Ishikawa (cell line): ENCODE measurements around the gene GRB7.

ENCODE experiments used
- CEBPB ChIP-seq: IDR thresholded peaks from 2 replicates; pipeline ENCODE4 v1.6.1; 2012
- RAD21 ChIP-seq: IDR thresholded peaks from 2 replicates; pipeline ENCODE4 v1.6.1; 2012; ENCODE audit warnings: low read depth
- TAF1 ChIP-seq: IDR thresholded peaks from 2 replicates; pipeline ENCODE4 v1.6.1; 2012; ENCODE audit warnings: low read depth, mild to moderate bottlenecking
- TEAD4 ChIP-seq: IDR thresholded peaks from 2 replicates; pipeline ENCODE4 v1.6.1; 2012

DNA sequence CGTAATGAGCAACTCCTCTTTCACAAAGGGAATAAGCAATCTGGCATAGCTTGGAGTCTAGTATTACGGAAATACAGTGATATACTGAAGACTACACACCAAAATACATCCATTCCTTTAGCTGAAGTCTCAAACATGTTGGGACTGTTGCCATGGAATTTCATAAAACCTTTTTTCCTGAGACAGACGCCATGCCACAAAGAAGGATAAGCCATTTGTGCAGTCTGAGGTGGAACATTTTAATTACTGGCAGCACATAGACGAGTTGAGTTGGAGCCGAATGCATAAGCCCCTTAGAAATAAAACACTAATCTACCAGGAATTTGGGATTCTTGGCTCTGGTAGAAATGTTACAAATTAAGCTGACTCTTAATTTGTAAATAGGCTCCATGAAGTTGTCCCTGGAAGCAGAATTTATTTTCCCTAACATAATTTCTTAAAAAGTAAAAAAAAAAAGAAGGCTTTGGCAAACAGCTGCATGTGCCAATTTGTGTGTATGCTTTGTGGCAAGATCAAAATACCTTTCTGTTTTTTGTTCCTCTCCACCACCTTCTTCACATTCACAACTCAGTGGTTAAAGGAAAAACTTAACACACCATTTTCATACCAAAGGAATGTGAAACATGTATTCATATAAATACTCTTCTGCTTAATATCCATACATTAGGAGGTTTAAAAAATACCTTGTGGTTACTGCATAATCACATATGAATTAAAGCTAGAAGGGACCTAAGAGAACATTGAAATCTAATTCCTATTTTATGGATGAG is 25.5 kb downstream of the GRB7 start:
- no peak for TF ChIP-seq CEBPB
- TF ChIP-seq TAF1, result no peak
- no peak for TF ChIP-seq RAD21
- no peak for TF ChIP-seq TEAD4
